Tongue (tissue), 2 donors: ENCODE data around the gene PRR14L. TPM values are rescaled to one million over a fixed set of nuclear protein-coding genes. Genes with fewer than 3 reads are reported as not detected.
"Not testable (repeated sequence)": the region's sequence is repeated elsewhere in the genome, so short reads cannot be mapped to it uniquely, and the experiment has no call there.

Source experiments
- DNase-seq: peaks from one replicate; pipeline ENCODE4 v3.0.0-alpha.2; 2015
- total RNA-seq: library from RNA; depleted of rRNA; stranded (reverse); fragments of >200 nt; gene quantifications from one replicate; pipeline ENCODE4 v1.2.3, GENCODE V29; 2014

Gene PRR14L
- total RNA-seq, 1 donor from 2014 or later = 21.5 TPM

GRCh38 chr22:31681349-31682345 is 68.3 kb downstream of the PRR14L start:
- peak; percentile 44 for DNase-seq

DNA sequence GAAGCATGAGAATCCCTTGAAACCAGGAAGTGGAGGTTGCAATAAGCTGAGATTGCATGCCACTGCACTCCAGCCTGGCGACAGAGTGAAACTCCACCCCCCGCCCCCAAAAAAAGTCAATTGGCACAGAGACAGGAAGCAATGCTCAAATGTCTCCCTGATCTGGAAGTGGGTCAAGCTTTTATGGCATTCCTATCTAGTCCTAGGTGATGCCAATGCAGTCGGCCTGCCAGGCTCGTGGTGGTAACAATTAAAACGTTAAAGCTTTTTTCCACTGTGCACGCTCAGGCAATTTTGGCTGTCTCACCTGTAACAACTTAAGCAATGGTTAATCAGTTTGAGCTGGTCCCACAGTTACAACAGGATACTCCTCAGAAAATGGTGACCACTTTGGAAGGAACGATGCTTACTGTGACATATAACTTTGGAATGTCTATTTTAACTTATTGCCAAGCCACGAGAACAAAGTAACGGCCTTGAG is 69.0 kb downstream of the PRR14L start:
- peak; percentile 20 for DNase-seq

DNA sequence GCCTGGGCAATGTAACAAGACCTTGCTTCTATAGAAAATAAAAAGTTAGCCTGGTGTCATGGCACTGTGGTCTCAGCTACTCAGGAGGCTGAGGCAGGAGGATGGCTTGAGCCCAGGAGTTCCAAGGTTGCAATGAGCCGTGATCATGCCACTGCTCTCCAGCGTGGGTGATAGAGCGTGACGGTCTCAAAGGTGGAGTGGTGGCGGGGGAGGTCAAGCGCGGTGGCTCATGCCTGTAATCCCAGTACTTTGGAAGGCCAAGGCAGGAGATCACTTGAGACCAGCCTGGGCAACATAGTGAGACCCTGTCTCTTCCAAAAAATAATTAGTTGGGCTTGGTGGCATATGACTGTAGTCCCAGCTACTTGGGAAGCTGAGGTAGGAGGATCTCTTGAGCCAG is 71.2 kb downstream of the PRR14L start:
- no peak for DNase-seq

GRCh38 chr22:31676700-31677099 is 73.2 kb downstream of the PRR14L start:
- peak; percentile 93 for DNase-seq

DNA sequence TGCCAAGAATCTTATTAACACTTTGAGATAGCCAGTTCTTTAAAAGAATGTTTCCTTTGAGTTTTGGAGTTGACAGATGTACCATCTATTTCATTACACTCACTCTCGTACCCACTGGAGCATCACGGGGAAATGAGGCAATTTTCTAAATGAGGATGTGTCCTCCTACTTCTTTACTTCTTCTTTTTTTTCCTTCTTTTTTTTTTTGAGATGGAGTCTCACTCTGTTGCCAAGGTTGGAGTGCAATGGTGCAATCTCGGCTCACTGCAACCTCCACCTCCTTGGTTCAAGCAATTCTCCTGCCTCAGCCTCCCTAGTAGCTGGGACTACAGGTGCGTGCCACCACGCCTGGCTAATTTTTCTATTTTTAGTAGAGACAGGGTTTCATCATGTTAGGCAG is 75.7 kb downstream of the PRR14L start:
- not testable (repeated sequence) for DNase-seq

DNA sequence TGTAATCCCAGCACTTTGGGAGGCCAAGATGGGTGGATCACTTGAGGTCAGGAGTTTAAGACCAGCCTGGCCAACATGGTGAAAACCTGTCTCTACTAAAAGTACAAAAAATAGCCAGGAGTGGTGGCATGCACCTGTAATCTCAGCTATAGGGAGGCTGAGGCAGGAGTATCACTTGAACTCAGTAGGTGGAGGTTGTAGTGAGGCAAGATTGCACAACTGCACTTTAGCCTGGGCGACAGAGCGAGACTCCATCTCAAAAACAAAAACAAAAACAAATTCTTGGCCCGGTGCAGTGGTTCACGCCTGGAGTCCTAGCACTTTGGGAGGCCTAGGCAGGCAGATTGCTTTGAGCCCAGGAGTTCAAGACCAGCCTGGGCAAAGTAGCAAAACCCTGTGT is 81.1 kb downstream of the PRR14L start:
- DNase-seq = not testable (repeated sequence)

DNA sequence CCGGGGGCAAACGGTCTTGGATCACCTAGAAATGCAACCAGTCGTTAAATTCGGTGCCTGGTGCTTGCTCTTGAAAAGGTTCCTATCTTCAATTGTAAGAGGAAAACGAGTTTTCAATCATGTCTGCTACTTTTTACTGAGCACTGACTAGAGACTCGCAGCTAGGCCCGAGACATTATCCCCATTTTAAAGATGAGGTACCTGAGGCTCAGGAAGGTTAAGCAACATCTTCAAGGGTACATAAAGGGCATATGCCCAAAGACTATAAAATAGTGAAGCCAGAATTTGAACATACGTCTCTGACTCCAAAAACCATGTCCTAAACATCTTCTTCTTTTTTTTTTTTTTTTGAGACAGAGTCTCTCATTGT is 87.3 kb downstream of the PRR14L start:
- DNase-seq = no peak

DNA sequence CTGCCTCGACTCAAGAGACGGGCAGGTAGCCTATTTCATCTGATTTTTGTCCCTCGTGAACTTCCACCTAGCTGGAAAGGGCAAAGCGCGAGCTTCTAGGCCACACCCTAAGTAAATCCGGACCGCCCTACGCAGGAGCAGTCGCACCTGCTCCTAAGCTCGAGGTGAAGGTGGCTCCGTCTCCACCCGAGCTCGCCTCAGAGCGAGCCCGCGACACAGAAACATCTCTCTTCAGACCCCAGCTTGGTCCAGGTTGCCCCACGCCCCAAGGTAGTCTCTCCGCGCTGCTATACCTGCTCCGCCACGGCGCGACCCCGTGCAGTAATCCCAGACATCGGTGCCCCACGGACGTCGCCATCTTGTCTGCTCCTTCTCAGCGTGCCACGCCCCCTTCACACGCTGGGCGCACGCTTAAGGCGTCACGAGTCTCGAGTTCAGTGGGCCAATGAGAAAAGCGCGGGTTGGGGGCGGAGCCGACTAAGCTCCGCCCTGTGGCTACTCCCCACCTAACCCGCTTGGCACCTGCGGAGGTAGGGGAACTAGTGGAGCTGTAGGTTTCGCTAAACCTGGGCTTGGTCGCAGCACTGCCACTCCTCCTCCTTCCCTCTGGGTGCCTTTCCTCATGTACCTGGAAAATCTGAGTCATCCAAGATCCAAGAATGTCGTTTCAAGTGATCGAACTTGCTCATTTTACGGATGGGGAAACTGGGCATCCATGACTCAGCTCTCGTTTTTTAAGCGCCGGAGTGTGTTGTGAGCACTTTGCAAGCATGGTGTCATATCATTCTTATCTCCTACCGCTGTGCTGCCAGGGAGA is 87.9 kb downstream of the PRR14L start, which contains the start of gene PISD:
PISD (minus strand) TSS at position 365 of the 817 bp plus-strand sequence; CDS start at position 358, 7 bp downstream.
- peak; percentile 98 for DNase-seq

- DNase-seq = not testable (repeated sequence)
These were observed 89.0 kb downstream of the PRR14L start for GRCh38 chr22:31660860-31661341.

DNA sequence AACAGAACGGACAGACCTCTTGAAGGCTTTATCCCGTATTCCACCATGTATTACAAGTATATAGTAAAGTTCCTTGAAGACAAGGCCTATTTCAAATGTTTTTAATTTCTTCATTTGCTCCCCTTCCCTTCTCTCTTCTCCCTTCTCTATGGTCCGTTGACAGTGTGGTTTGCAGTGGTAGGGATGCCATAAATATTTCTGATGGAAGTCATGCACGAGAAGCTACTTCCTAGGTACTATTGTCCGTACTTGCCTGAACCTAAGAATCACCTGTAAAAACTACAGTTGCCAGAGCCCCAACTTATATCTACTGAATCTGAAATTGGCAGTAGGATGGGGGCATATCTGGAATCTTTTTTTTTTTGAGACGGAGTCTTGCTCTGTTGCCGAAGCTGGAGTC is 90.7 kb downstream of the PRR14L start:
- DNase-seq = no peak

- no peak for DNase-seq
These were observed 95.5 kb downstream of the PRR14L start for GRCh38 chr22:31654408-31654807.

- DNase-seq = no peak
These were observed 96.0 kb downstream of the PRR14L start for GRCh38 chr22:31653944-31654343.

GRCh38 chr22:31652911-31653684 is 96.8 kb downstream of the PRR14L start:
- no peak for DNase-seq

- DNase-seq = no peak
These were observed 97.8 kb downstream of the PRR14L start for GRCh38 chr22:31652088-31652487.

DNA sequence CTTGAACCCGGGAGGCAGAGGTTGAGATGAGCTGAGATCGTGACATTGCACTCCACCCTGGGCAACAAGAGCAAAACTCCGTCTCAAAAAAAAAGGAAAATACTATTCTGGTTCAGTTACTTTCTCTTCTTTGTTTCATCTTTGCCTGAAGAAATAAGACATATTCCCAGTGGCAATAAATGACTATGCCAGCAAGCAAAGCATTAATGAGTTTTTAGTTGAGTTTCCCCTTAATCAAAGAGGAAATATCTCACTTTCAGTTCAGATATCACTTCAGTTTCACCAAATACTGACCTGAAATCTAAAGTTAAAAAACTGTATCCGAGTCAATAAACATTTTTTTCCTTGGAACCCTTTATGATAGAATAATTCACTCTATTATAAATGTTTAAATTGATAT is 98.3 kb downstream of the PRR14L start:
- DNase-seq = no peak

- no peak for DNase-seq
These were observed 99.5 kb downstream of the PRR14L start for GRCh38 chr22:31650391-31650790.

DNA sequence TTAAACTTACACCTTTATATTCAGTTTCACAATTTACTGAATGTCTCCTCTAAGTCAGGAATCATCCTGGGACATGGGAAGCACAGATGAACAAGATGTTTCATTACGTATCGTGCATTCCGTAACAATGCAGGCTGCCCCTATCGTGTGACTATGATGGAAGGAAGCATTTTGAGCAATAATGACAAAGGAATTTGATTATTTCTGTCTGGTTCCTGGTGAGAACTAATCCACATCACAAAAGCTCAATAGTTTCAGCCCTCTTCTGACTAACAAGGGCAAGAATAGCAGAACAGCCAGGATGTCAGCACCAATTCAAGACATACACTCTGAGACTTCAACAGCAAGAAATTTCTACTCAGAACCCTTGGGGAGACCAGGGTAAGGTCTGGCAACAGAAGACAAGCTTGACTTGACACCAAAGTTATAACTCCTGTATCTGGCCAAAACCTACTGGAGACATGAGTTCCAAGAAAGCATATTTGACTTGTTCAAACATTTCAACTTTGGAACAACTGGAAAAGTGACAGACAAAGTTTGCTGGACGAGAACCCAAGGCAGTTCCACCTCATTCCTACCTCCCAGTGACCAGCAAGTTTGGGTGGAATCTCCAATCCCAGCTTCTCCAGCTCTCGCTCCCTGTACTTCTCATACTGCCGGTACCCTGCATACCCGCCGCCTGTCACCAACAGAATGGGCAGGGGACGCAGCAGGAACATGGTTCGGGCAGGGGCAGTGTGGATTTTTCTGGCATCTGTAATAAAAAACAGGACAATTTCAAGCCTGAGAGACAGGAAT is 102.2 kb downstream of the PRR14L start:
- no peak for DNase-seq

GRCh38 chr22:31647066-31647465 is 102.9 kb downstream of the PRR14L start:
- no peak for DNase-seq

DNA sequence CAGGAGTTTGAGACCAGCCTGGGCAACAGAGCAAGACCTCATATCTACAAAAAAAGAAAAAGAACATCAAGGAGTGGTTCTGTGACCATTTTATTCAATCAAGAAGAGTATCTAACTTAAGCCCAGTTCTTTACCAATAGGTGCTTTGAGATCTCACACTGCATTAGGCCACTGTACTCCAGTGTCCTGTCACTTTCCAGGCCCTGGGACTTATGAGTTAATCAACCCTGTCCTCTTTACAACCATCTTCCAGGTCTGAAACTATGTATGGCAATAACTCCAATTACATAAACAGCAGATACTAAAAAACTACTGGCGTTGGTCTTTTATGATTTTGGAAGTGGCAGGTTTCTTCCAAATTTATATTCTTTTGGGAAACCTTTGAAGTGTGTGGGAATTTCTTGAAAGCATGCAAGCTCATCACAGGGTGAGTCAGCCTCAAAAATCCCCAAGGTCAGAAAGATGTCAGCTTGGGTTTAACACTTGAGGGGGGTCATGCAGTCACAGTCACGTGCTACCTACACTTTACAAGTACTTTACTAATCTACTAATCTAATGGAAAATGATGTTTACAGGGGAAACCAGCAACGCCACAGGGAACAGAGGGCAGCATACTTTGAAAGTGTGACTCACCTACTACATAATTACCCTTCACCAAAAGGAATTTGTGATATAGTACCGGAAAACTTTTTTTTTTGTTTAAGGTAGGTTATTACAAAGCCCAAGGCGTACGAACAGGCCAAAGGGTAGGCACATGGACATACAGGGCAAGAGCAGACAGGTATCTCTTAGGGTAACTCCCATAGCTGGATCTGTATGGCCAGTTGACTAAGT is 103.5 kb downstream of the PRR14L start:
- DNase-seq = no peak

- no peak for DNase-seq
These were observed 110.4 kb downstream of the PRR14L start for GRCh38 chr22:31639436-31640039.
